ENCODE measurements around the gene LYST.

Gene LYST

GRCh38 chr1:235749755-235750300, 116.9 kb downstream of the LYST start:
- no peak for DNase-seq

DNA sequence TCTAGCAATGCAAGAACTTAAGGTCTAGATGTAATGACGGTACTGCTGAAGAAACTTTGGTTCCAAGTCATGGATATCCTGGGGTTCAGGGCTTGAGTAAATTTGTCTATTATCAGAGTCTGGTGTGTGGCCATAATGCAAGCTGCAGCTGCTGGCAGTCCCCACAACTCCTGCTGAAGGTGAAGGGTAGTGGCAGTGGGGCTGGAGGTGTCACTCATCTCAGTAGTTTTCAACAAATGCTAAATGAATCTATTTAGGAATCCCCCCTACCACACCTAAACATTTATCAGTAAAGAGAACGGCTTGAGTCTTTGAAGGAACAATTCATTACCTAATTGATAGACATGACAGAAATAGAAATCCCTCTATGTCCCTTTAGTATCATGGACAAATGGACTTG, 118.0 kb downstream of the LYST start:
- no peak for DNase-seq

GRCh38 chr1:235746245-235746644, 120.5 kb downstream of the LYST start:
- DNase-seq = no peak

GRCh38 chr1:235745503-235746136, 121.1 kb downstream of the LYST start:
- no peak for DNase-seq

- DNase-seq = no peak
Observed at GRCh38 chr1:235742914-235743599, 123.6 kb downstream of the LYST start.

DNA sequence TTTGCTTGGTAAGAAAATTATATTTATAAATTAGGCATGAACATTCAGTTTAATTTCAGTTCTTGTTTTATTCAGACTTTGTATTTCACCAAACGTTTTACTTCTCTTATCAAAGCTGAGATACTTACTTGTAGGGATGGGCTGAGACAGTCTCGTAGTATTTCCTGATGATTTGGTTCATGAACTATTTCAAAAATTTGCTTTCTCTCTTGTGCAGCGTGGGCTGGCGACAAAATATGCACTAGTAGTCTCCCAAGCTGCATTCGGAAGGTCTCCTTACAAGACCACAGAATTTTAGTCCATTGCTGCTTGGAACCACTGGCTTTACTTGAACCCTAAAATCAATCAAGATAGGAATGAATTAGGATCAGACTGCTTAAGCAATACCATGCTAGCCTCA, 125.4 kb downstream of the LYST start:
- no peak for DNase-seq

- DNase-seq = no peak
Observed at GRCh38 chr1:235739631-235740030, 127.1 kb downstream of the LYST start.

DNA sequence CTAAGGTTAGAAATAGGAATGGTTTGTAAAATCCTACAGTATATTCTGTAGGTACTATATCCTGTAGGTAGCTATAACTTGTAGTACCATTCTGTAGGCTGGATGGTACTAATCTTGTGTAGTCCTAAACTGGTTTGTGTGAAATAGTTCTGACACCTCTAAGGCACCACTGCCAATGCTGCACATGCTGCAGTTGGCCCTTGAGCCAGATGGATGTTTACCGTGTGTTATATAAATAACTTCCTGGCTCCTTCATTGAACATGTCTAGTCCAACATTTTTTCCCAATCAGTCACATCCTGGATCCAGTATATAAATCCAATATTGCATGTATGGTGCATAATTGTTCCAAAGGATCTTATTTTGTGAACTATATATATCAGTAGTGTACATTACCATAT, 127.6 kb downstream of the LYST start:
- DNase-seq = peak; percentile 7

- no peak for DNase-seq
Observed at GRCh38 chr1:235737751-235738150, 129.0 kb downstream of the LYST start.

- no peak for DNase-seq
Observed at GRCh38 chr1:235736263-235736662, 130.4 kb downstream of the LYST start.

DNA sequence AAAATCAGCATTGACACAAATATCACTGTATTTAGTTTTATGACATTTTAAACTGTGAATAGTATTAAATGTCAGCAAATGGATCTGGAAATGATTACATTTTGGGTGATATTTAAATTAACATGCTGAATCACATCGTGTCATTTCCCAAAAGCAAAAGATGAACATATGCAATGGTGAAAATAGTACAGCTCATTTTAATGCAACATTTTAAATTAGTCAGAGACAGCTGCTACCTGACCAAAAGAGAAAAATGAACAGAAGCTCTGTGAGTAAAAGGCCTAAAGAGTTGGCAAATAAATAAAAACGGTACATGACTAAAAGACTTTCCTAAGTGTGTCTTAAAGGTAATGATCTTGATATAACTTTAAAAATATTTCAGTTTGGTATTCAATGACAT, 131.1 kb downstream of the LYST start:
- DNase-seq = no peak

- no peak for DNase-seq
Observed at GRCh38 chr1:235734335-235734734, 132.4 kb downstream of the LYST start.

DNA sequence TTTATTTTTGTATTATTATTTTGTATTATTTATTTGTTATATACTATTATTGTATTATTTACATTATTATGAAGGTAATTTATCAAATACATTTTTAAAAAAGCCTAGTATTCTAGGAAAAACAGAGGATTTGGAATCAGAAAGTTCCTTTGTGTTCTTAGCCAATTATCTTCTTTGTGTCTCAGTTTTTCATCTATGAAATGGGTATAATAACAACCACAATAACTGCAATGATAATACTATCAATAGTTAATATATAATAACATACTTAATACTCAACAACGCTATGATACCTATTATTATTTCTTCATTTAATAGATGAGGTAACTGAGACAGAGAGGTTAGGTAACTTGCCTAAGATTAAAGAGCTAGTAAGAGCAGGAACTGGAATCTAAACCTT, 136.7 kb downstream of the LYST start:
- DNase-seq = no peak

- no peak for DNase-seq
Observed at GRCh38 chr1:235726557-235726956, 140.1 kb downstream of the LYST start.

DNA sequence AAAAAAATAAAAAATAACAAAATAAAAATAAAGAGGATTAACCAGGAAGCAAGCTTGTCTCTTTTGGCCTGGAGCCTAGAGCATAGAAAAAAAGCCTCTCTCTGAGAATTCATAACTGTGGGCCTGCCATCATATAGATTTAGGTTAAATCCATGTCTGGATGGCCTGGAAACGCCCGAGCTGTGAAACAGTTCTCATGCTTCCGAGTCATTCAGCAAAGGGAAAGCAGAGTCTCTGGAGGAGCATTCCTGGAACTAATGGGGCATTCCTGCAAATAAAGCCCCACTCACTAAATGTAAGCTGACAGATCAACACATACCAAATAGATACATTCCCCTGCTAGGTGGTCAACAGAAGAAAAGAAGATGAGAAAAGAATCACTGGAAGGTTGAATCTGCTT, 141.3 kb downstream of the LYST start:
- no peak for DNase-seq

- DNase-seq = no peak
Observed at GRCh38 chr1:235724730-235725129, 142.0 kb downstream of the LYST start.

- DNase-seq = no peak
Observed at GRCh38 chr1:235722858-235723257, 143.8 kb downstream of the LYST start.

- no peak for DNase-seq
Observed at GRCh38 chr1:235721982-235722381, 144.7 kb downstream of the LYST start.

DNA sequence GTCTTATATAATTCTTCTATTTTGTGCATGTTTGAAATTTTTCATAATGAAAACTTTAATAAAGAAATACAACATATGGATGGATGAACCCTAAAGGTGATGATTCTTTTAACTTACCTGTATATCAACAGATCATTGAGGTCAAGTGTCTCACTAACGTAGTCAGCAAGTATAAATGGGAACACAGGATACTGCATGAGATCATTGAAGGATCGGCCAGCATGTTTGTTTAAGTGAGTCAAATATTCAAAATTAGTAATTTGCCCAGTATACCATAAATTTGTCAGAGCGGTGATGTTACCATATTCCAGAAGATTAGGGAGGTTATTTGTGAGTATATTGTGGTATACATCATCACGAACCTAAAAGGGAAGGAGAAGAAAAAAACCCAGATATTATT, 146.2 kb downstream of the LYST start:
- no peak for DNase-seq

DNA sequence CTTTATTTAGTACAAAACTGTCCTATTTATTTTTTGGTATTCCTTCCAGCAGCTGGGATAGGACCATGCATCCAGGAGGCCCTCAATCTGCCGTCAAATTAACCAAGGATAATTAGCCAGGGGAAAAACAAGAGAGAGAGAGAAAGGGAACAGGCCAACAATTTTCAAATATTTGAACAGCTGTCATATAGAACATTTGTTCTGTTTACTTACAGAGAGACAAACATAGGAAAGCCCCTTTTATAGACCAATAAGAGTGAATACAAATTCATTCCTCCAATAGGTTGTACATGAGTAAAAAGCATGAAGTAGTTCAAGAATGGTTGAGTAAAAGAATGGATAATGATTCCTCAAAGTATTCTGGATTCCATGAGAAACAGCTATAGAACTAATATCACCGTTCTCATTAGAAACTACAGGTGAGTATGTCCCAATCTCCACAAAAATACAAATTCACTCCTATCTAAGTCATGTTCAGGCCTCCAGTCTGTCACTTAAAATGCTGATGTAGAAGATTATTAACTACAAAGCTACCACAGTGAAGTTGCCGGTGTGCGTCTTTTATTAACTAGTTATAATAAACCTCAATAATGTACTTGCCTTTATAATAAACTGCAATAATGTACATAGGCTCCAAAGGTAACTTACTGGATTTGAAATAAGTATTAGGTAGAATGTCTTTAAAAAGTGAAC, 152.4 kb downstream of the LYST start:
- DNase-seq = peak; percentile 82

- DNase-seq = peak; percentile 12
Observed at GRCh38 chr1:235712812-235713211, 153.9 kb downstream of the LYST start.

GRCh38 chr1:235710687-235711086, 156.0 kb downstream of the LYST start:
- no peak for DNase-seq

DNA sequence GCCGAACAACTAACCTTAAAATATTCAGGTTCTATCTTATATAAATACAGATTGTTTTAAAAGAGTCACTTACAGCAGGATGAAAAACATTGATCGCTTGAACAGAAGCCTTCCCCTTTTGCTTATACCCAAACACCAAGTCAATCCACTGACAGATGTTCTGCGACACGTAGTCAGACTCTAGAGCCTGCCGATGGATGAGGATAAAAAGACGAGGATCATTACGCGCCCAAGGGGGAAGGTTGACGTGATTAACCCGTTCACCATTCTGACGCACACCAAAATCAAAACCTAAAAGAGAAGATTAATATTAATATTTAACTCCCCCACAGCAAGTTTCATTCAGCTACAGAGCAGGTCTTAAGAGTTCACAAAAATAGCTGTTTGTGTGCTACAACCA, 157.7 kb downstream of the LYST start:
- no peak for DNase-seq

- peak; percentile 8 for DNase-seq
Observed at GRCh38 chr1:235708390-235708962, 158.2 kb downstream of the LYST start.
